GOT3 (cell line): Measurements from ENCODE around the gene GIPC2.
"Not testable (repeated sequence)": the region's sequence is repeated elsewhere in the genome, so short reads cannot be mapped to it uniquely, and the experiment has no call there.

Source experiments
- DNase-seq: peaks from one replicate; lab custom pipeline; 2025; ENCODE audit warnings: mixed read lengths; lab: John Stamatoyannopoulos, UW

Gene GIPC2

DNA sequence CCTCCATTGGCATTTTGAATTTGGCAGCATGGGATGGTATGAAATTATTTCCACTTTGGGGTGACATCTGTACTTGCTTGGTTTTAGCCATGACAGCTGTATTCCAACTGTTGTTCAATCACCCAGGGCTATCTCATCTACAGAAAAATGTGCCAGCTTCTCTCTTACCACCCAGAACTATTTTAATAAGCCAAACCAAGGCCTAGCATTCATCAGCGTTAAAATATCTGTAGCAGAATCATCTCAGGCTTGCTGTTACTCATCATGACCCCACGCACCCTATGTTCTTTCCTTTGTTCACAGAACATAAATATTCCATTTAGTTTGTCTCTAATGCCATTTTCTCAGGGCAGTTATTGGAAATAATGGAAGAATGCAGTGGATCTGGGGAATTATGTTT lies 49.8 kb downstream of the GIPC2 start:
- no peak for DNase-seq

- DNase-seq = no peak
Observed at GRCh38 chr1:78096017-78096416, 50.3 kb downstream of the GIPC2 start.

- no peak for DNase-seq
Observed at GRCh38 chr1:78096976-78097375, 51.2 kb downstream of the GIPC2 start.

GRCh38 chr1:78101051-78101450 lies 55.3 kb downstream of the GIPC2 start:
- DNase-seq = no peak

DNA sequence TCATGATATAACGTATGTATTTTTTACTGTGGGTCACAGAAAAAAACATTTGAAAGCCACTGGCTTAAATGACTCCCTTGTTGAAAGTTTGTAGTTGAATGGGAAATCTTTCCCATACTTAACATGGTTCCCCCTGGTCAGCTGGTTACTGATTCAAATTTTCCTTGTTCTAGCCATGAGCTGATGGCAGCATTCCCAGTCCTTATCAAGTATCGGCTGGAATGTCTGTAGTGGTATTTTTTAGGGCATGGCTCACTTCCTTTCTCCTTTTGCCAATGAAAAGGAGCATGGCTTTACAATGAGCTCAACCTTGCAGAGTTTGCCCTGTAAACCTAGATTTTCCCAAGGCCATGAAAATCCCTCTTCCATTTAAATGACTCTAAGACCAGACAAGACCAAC lies 55.7 kb downstream of the GIPC2 start:
- DNase-seq = no peak

DNA sequence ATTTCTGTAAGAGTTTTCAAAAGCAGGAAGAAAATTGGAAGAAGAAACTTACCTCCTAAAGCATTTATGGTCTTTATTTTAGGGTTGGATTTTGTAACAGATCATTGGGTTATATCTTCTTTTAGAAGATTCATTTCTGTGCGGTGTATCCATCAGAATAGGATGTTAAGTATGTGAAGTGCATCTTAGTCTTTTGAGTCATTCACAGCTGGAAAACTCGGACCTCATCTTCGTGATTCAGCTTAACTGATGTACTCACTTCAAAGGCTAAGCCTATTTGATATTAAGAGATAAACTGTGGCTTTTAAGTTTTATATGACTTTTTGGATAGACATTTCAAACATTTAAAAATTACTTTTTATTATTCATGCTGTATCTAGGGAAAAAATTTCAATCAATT lies 56.3 kb downstream of the GIPC2 start:
- DNase-seq = no peak

DNA sequence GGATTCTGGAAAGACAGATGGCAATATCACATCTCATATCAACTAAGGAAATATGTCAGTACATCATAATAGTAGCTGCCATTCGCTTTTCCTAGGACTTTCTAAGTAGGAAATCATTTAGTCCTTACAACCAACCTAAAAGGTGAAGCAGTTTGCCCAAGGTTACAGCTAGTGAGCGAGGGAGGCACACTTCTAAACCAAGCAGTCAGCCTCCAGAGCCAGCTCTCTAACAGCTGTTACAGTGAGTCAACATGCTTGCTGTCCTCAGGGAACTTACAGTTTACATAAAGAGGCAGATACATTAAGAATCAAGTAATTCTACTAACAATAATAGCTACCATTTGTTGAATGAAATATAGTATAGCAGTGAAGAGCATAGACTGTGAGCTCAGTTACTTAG lies 57.1 kb downstream of the GIPC2 start:
- DNase-seq = no peak

DNA sequence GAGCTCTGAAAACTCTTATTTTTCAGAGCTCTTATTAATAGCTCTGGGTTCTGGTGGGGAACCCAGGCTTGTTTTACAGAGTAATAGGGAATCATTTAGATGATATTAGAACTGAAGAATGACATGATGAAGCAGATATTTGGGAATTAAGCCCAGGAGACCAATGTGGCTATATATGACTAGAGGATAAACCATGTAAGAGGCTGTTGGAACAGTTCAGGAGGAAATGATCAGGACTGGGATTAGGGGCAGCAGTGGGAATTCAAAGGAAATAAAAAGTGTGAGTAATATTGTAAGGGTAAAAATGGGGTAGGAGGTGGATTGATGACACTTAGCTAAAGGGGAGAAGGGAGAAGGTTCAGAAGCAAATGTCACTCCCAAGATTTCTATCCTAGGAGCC lies 58.6 kb downstream of the GIPC2 start:
- no peak for DNase-seq

DNA sequence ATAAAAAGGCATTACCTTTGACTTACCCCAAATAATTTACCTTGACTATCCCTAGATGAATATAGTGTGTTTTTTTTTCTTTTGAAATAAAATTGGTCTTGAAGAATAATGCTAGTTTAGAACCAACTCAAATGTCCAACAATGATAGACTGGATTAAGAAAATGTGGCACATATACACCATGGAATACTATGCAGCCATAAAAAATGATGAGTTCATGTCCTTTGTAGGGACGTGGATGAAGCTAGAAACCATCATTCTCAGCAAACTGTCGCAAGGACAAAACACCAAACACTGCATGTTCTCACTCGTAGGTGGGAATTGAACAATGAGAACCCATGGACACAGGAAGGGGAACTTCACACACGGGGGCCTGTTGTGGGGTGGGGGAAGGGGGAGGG lies 63.9 kb downstream of the GIPC2 start:
- not testable (repeated sequence) for DNase-seq

DNA sequence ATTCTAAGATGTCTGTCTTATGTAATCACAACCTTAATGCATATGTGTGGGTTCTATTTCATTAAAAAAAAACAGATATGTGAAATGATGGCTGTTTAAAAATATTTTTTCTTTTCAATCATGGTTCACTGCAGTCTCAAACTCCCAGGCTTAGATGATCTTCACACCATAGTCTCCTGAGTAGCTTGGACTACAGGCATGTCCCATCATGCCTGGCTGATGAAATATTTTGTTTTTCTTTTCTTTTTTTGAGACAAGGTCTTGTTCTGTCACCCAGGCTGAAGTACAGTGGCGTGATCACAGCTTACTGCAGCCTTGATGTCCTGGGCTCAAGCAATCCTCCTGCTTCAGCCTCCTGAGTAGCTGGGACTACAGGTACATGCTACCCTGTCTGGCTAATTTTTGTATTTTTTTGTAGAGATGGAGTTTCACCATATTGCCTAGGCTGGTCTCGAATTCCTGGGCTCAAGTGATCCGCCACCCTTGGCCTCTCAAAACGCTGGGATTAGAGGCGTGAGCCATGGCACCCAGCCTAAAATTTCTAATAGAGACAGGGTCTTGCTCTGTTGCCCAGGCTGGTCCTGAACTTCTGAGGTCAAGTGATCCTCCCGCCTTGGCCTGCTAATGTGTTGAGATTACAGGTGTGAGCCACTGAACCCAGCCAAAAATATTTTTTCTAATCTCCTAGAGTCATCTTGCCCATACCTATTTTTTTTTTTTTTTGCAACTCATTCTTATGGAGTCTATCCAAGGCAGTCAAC lies 67.6 kb downstream of the GIPC2 start:
- DNase-seq = no peak

DNA sequence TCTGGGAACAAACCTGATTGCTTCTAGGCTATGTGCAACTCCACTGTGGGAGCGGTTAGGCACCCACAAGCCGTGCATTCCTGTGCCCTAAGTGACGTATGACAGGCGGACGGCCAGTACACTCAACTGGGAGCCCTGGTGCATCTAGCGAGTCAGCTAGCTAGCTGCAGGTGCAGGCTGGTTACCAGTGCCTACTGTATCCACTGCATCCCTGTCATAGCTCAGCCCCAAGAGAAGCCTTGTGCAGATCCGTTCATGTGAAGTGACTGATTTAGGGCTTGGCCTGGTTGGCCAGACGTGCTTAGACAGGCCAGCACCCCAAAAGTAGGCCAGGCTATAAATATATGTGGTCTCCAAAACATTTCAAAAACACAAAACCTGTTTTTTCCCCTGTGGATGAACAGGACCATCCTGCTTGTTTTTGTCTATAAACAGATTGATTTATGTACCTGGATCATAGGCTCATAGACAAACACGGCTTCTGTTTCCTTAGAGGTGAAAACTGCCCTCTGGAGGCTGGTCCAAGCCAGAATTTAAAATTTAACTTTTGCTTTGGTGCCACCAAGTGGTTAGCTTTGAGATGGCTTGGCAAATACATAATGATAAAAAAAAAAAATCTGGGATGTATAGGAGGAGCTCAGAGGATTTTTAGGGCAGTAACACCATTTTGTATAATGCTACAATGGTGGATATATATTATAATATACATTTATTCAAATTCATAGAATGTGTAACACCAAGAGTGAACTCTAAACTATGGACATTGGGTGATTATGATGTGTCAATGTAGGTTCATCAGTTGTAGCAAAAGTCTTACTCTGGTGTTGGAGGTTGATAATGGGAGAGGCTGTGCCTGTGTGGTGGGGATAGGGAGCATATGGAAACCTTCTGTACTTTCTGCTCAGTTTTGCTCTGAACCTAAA lies 68.5 kb downstream of the GIPC2 start:
- no peak for DNase-seq

- not testable (repeated sequence) for DNase-seq
Observed at GRCh38 chr1:78120485-78120884, 74.7 kb downstream of the GIPC2 start.

- DNase-seq = no peak
Observed at GRCh38 chr1:78121710-78122109, 75.9 kb downstream of the GIPC2 start.

- DNase-seq = no peak
Observed at GRCh38 chr1:78122389-78122788, 76.6 kb downstream of the GIPC2 start.

DNA sequence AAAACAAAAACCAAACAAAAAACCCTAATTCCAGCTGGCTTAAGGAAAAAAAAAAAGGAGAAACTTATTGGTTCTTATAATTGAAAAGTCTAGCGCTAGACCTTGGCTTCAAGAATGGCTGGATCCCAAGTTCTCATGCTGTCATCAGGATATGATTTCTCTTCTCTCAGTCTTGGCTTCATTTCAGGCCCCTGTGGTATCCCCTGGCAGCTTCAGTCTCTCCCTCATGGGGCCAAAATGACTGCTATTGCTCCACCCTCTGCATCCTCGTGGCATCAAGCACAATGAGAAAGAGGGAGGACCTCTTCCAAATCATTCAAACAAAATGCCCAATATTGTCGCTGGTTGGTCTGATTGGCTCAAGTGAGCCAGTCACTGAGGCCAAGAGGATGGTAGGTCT lies 80.7 kb downstream of the GIPC2 start:
- DNase-seq = no peak

- no peak for DNase-seq
Observed at GRCh38 chr1:78132174-78132947, 86.6 kb downstream of the GIPC2 start.

DNA sequence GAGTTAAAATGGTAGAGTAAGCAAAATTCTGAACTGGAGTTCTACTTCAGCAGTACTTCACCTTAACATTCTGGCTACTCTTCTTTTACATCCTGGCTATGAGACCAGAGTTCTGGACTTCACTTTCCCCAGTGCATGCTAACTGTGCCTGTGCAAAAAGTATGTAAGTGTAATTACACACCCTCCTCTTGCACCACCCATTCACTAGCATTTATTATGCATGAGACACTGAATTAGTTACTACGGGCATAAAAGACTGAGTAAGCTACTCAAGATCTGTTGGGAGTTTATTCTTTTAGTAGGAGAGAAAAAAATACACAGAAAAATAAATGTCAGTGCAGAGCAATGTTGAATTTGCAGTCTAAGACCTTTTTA lies 87.2 kb downstream of the GIPC2 start:
- no peak for DNase-seq

DNA sequence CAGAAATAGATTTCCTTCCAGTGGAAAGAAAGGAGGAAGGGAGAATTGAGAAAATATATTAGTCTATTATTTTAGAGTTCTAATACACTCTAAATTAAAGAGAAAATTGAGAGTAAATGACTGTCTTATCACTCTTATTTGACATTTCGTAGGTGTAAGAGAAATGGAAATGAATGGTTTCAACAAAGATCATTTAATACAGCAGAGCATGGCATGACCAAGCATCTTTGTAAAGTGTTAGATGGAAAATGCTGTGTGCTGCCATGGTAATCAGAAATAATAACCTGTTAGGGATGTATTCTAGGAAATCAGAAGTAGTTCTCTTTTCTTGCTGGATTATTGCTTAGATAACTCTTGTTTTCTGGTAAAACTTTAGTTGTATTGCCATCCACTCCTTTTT lies 90.9 kb downstream of the GIPC2 start:
- no peak for DNase-seq

DNA sequence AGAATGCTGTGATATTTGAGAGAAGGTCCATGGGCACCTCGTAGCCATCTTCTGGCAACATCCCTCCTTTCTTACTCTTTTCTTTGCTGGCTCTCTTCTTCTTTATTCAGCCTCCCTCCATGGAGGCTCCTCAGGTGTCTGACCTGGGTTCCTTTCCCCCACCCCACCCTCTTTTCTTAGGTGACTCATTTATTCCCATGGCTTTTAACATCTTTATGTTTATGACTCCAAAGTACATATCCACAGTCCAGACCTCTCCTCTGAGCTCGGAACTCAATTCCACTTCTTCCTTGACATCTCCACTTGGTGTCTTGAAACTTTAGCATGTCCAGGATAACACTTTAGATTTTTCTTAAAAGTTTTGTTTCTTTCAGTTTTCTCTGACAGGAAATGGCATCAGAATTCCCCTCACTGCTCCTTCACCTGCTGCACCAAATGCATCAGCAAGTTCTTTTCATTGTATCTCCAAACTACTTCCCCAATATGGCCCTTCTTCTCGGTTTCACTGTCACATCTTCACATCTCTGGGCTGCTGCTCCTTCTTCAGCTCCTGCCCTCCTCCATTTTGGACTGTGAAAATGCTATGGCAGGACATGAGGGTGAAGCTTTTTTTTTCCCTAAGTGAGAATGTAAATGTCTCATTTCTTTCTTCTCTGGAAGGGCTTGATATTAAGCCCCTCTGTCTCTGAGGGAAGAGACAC lies 95.9 kb downstream of the GIPC2 start:
- DNase-seq = no peak

DNA sequence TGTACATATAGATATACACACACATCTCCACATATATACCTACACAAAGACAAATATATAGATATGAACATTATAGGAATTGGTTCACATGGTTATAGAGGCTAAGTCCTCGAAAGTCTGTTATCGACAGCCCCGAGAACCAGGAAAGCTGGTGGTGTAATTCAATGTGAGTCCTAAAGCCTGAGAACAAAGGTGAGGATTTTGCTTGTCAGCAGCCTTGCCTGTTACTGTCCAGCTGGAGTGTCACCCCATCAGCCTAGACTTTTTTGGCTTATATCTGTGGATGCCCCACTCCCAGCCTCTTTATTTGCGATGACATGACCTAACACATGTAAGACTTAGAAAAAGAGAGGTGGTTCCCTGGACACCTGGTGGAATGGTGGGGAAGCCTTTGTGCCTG lies 97.0 kb downstream of the GIPC2 start:
- no peak for DNase-seq

DNA sequence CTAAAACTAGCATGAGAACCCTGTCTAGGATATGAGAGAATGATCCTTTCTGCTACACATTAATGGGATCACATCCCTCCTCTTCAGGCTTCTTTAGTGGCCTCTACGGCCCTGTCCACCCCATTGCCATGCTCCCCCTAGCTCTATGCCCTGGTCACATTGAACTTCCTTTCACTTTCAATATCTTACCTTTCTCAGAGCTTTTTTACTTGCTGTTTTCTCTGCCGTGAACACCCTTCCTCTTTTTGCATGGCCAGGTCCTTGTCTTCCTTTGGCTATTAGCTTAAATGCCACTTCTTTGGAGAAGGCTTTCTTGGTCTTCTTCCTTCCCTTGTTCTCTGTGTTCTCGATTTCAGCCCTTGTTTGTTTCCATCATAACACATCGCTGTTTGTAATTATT lies 97.4 kb downstream of the GIPC2 start:
- DNase-seq = no peak

- no peak for DNase-seq
Observed at GRCh38 chr1:78143673-78144072, 97.9 kb downstream of the GIPC2 start.
